ENCODE results near the gene ZNF778. TPM values are rescaled to one million over a fixed set of nuclear protein-coding genes. Genes with fewer than 3 reads are reported as not detected.

Gene ZNF778
- total RNA-seq, 1 experiment from 2014 or later = 19.5 TPM

DNA sequence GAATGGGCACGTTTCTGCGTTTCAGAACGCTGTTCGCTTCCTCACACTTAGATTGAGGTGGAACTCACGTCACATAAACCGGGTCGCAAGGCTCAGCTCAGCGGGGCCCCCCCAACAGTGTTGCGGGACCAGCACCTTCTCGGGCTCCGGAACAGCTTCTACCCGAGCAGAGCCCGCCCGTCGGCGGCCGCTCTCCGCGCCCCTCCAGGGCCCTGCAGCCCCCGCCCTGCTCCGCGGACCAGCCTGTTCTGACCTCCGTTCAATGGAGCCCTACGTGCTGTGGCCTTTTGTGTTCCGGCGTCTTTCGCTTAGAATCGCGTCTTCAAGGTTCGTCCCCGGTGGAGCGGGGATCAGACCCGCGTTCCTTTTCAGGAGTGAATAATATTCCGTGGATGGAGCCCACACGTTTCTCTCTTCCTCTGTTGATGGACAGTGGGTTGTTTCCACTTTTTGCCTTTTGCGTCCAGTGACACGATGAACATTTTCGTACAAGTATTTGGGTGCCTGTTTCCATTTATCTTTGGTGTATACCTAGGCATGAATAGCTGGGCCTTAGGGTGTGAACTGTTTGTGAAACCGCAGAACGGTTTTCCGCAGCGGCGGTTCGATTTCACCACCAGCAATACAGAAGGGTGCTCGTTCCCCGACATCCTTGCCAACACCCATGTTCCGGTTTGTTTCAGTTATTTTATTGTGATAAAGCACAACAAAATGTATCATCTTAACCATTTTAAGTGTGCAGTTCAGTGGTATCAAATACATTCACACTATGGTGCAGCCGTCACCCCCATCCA is 14.9 kb upstream of the ZNF778 start (continued):
- TF ChIP-seq, protein P1, sequence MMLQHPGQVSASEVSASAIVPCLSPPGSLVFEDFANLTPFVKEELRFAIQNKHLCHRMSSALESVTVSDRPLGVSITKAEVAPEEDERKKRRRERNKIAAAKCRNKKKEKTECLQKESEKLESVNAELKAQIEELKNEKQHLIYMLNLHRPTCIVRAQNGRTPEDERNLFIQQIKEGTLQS (IDR thresholded peaks at IDR 0.05) = no peak
- TF ChIP-seq, protein P2, sequence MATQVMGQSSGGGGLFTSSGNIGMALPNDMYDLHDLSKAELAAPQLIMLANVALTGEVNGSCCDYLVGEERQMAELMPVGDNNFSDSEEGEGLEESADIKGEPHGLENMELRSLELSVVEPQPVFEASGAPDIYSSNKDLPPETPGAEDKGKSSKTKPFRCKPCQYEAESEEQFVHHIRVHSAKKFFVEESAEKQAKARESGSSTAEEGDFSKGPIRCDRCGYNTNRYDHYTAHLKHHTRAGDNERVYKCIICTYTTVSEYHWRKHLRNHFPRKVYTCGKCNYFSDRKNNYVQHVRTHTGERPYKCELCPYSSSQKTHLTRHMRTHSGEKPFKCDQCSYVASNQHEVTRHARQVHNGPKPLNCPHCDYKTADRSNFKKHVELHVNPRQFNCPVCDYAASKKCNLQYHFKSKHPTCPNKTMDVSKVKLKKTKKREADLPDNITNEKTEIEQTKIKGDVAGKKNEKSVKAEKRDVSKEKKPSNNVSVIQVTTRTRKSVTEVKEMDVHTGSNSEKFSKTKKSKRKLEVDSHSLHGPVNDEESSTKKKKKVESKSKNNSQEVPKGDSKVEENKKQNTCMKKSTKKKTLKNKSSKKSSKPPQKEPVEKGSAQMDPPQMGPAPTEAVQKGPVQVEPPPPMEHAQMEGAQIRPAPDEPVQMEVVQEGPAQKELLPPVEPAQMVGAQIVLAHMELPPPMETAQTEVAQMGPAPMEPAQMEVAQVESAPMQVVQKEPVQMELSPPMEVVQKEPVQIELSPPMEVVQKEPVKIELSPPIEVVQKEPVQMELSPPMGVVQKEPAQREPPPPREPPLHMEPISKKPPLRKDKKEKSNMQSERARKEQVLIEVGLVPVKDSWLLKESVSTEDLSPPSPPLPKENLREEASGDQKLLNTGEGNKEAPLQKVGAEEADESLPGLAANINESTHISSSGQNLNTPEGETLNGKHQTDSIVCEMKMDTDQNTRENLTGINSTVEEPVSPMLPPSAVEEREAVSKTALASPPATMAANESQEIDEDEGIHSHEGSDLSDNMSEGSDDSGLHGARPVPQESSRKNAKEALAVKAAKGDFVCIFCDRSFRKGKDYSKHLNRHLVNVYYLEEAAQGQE (IDR thresholded peaks at IDR 0.05; ENCODE audit: low read depth) = no peak

DNA sequence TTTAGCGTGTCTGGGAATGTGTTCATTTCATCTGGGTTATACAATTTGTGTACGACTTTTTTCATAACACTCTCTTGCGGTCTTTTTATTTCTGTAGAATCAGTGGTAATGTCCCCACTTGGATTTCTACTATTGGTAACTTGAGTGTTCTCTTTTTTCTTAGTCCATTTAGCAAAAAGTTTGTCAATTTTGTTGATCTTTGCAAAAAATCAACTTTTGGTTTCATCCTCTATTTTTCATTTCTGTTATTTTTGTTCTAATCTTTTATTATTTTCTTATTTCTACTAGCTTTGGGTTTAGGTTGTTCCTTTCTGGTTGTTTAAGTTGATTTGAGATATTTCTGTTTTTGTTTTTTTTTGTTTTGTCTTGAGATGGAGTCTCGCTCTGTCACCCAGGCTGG is 9.5 kb upstream of the ZNF778 start:
- Histone ChIP-seq H3K9me2 (ENCODE audit: insufficient read depth) (no peaks in the 10 kb centered on the region), H3K4me2 (ENCODE audit: low read length) (no peak overlapping the region), H3K36me3 (ENCODE audit: control insufficient read depth in 1 of 2, insufficient read depth in 2 of 2, low read length in 2 of 2) (no peaks in the 10 kb centered on the region), H3K79me2 (ENCODE audit: insufficient read depth, low read length) (no peaks in the 10 kb centered on the region), H3K9me3 (ENCODE audit: control insufficient read depth in 1 of 2, insufficient read depth in 1 of 2, low read depth in 1 of 2, low read length in 2 of 2) (no peaks in the 10 kb centered on the region), H3K27ac (ENCODE audit: low read depth, low read length) (no peak overlapping the region), H3K4me1 (ENCODE audit: control insufficient read depth in 1 of 2, insufficient read depth in 2 of 2, low read length in 2 of 2) (no peaks in the 10 kb centered on the region), H4K20me1 (ENCODE audit: insufficient read depth) (no peaks in the 10 kb centered on the region), H2AFZ (ENCODE audit: low read depth, low read length, poor library complexity, severe bottlenecking) (no peak overlapping the region), H3K4me3 (replicated peaks in 1 of 2; ENCODE audit: low read depth in 1 of 2, low read length in 2 of 2) (no peak overlapping the region), H3K9ac (ENCODE audit: low read length) (no peak overlapping the region), H3K27me3 (ENCODE audit: insufficient read depth, low read length) (no peaks in the 10 kb centered on the region)
- ChIA-PET CTCF (no interaction called here), RAD21 (ENCODE audit: low non-redundant PET in 1 of 2, low total read pairs in 2 of 2, uncharacterized antibody in 2 of 2, unreplicated experiment in 2 of 2) (interaction anchor here in 1 of 2 experiments (0.6 kb wide), 1 partner anchor 470 kb away, joined by 3 read pairs; no protein-coding TSS in a partner anchor), POLR2A (no interaction called here)
- BruUV-seq (replicated peaks) = no TSS peak
- ATAC-seq (no peak), DNase-seq (ENCODE audit: low read depth, low spot score) (no peak)
- intact Hi-C loops (cut with micrococcal nuclease) = no loop called here
- TF ChIP-seq SRF (IDR thresholded peaks at IDR 0.05; ENCODE audit: low read depth) (no peak), FOSL1 (IDR thresholded peaks at IDR 0.05; ENCODE audit: low read depth) (no peak), TCF7L2 (IDR thresholded peaks at IDR 0.05; ENCODE audit: borderline replicate concordance, extremely low read depth, insufficient read depth, insufficient read length) (no peak), EZH2 (IDR thresholded peaks at IDR 0.05) (no peak)
- TF ChIP-seq, protein P1 (IDR thresholded peaks at IDR 0.05) = no peak
- TF ChIP-seq, protein P3, sequence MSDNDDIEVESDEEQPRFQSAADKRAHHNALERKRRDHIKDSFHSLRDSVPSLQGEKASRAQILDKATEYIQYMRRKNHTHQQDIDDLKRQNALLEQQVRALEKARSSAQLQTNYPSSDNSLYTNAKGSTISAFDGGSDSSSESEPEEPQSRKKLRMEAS (IDR thresholded peaks at IDR 0.05) = no peak
